ENCODE measurements around the gene VGF. TPM values are rescaled to one million over a fixed set of nuclear protein-coding genes. Genes with fewer than 3 reads are reported as not detected.

Gene VGF
- total RNA-seq, 8 experiments from 2014 or later = 0.36 to 101 (median 13.7) TPM

GRCh38 chr7:101179713-101180112 is 14.3 kb upstream of the VGF start:
- Histone ChIP-seq H3K27ac (peak overlapping the region in 1 of 2 donors; percentile 61), H3K4me1 (replicated peaks in 1 of 2) (peaks cover 3 to 10% of the 10 kb centered on the region in 2 donors), H3K4me3 (peak overlapping the region; percentile 38 to 51 (median 42))
- ATAC-seq (replicated peaks in 6 of 8) = peak in 5 of 8 experiments; percentile 2 to 48 (median 29)
- in situ Hi-C loops (cut with MboI; ENCODE audit: low pct_unique_long_range_greater_than_20kb in 2 of 9, low sequenced_read_pairs in 9 of 9, unreplicated experiment in 9 of 9) = loop anchor here in 1 of 9 experiments (25.0 kb wide), 1 partner anchor 292 kb away; the partner anchor contains the start of genes ACHE, SRRT and UFSP1
- no CpG with 5 or more reads among the region's 27 CpGs for WGBS, 10 experiments

- Histone ChIP-seq H3K4me1 (replicated peaks in 1 of 2) (peaks cover 3 to 10% of the 10 kb centered on the region in 2 donors), H3K4me3 (peak overlapping the region; percentile 38 to 51 (median 42)), H3K27ac (peak overlapping the region; percentile 25 to 61)
- in situ Hi-C loops (cut with MboI; ENCODE audit: low pct_unique_long_range_greater_than_20kb in 2 of 9, low sequenced_read_pairs in 9 of 9, unreplicated experiment in 9 of 9) = loop anchor here in 1 of 9 experiments (25.0 kb wide), 1 partner anchor 292 kb away; the partner anchor contains the start of genes ACHE, SRRT and UFSP1
- WGBS, 10 experiments = 0% methylated on average over 2 to 4 of the region's 20 CpGs; no CpG with 5 or more reads in 7 of the 10 experiments
- ATAC-seq (replicated peaks in 6 of 8) = peak in 6 of 8 experiments; percentile 10 to 52 (median 34)
These were observed 13.7 kb upstream of the VGF start for GRCh38 chr7:101179117-101179516.

- H3K27ac ChIP-seq = no peak overlapping the region
- WGBS, 10 experiments = 20 to 100% methylated on average over 1 of the region's 2 CpGs; no CpG with 5 or more reads in 8 of the 10 experiments
- in situ Hi-C loops (cut with MboI; ENCODE audit: low pct_unique_long_range_greater_than_20kb in 2 of 9, low sequenced_read_pairs in 9 of 9, unreplicated experiment in 9 of 9) = loop anchor here in 1 of 9 experiments (25.0 kb wide), 1 partner anchor 290 kb away; the partner anchor contains the start of genes ACHE, SRRT and UFSP1
These were observed 12.3 kb upstream of the VGF start for GRCh38 chr7:101177644-101178043.

GRCh38 chr7:101175664-101176063 is 10.3 kb upstream of the VGF start:
- in situ Hi-C loops (cut with MboI; ENCODE audit: low pct_unique_long_range_greater_than_20kb in 2 of 9, low sequenced_read_pairs in 9 of 9, unreplicated experiment in 9 of 9) = loop anchor here in 1 of 9 experiments (25.0 kb wide), 1 partner anchor 288 kb away; the partner anchor contains the start of genes ACHE, SRRT and UFSP1
- Histone ChIP-seq H3K27ac (no peak overlapping the region), H3K4me1 (replicated peaks in 1 of 2) (peaks cover 23 to 26% of the 10 kb centered on the region in 2 donors), H3K4me3 (no peak overlapping the region)
- no peak for ATAC-seq (replicated peaks in 6 of 8)
- 7 to 27% (median 22%) methylated on average over 1 to 3 of the region's 3 CpGs; no CpG with 5 or more reads in 6 of the 10 experiments for WGBS, 10 experiments

More at GRCh38 chr7:101177644-101178043, 12.3 kb upstream of the VGF start:
- ATAC-seq (replicated peaks in 6 of 8) = no peak
- no peak overlapping the region for H3K4me3 ChIP-seq
- H3K4me1 ChIP-seq (replicated peaks in 1 of 2) = peaks cover 12 to 23% of the 10 kb centered on the region in 2 donors

DNA sequence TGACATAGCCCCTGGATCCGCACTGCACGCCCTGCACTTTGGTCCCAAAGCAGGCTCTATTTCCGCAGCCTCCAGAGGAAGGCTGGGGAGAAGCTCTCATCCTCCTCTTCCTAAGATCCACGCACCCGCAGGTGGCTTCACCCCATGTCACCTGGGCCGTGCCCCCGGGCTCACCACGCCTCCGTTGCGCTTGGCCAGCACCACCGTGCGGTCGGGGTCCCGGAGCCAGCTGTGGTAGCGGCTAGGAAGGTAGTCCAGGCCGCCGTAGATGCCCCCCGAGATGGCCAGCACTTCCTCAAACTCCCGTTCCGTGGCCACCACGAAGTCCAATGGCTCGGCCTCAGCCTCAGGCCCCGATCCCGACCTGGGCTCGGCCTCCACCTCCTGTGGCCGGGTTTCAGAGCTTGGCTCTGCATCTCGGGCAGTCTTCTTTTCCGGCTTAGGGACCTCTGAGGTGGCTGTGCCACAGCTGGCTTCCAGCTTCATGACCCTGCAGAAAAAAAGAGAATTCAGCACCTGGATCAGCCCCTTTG is 9.0 kb upstream of the VGF start:
- 0 to 30% (median 20%) methylated on average over 1 to 22 of the region's 28 CpGs; no CpG with 5 or more reads in 3 of the 10 experiments for WGBS, 10 experiments
- H3K4me1 ChIP-seq (replicated peaks in 1 of 2) = peaks cover 28% of the 10 kb centered on the region in 2 donors
- no peak for ATAC-seq (replicated peaks in 6 of 8)
- in situ Hi-C loops (cut with MboI; ENCODE audit: low pct_unique_long_range_greater_than_20kb in 2 of 9, low sequenced_read_pairs in 9 of 9, unreplicated experiment in 9 of 9) = no loop called here
- H3K4me3 ChIP-seq = no peak overlapping the region
- H3K27ac ChIP-seq = no peak overlapping the region

GRCh38 chr7:101173752-101174244 is 8.4 kb upstream of the VGF start:
- in situ Hi-C loops (cut with MboI; ENCODE audit: low pct_unique_long_range_greater_than_20kb in 2 of 9, low sequenced_read_pairs in 9 of 9, unreplicated experiment in 9 of 9) = no loop called here
- Histone ChIP-seq H3K27ac (no peak overlapping the region), H3K4me1 (replicated peaks in 1 of 2) (peaks cover 34% of the 10 kb centered on the region in 2 donors), H3K4me3 (peak overlapping the region in 2 of 5 donors; percentile 19 to 28)
- ATAC-seq (replicated peaks in 6 of 8) = peak in 3 of 8 experiments; percentile 10 to 60 (median 11)
- 20 to 33% (median 26%) methylated on average over 2 to 9 of the region's 16 CpGs; no CpG with 5 or more reads in 6 of the 10 experiments for WGBS, 10 experiments

DNA sequence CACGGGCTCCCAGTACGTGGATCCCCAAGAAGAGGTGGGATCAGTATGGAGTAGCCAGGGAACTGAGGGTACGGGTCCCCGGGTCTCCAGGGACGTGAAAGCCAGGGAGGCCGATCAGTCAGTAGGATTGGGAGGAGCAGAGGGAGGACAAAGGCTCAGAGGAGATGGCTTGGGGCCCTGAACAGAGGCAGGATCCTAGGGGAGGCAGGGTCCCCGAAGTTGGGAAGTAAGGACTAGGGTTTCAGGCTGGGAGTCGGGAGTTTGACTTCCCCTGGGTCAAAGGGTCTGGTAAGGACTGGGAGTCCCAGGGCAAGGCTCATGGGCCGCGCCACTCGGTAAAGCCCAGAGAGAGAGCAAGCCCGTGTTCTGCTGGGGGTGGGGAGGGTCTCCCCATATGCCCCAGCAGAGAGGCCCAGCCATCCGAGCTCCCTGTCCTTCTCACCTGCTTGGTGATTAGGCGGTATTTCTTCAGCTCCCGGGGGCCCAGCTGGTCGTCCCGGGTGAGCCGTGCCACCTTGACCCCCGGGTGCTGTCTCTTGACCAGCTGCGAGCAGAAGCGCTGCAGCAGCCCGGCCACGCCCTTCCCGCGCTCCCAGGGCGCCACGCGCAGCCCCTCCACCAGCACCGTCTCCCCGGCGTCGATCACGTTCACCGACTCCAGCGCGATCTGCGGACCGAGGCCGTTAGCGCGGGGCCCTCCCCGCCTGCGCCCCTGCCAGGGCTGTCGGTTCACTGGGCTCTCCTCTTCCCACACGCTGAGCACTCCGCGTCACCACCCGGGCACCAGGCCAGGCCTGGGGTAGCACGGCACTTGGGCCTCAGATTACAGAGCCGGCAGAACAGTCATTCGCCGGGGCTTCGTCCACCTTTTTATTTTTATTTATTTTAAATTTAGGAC is 7.7 kb upstream of the VGF start:
- H3K4me1 ChIP-seq (replicated peaks in 1 of 2) = peaks cover 34 to 37% of the 10 kb centered on the region in 2 donors
- H3K4me3 ChIP-seq = peak overlapping the region in 4 of 5 donors; percentile 4 to 28 (median 20)
- no peak overlapping the region for H3K27ac ChIP-seq
- in situ Hi-C loops (cut with MboI; ENCODE audit: low pct_unique_long_range_greater_than_20kb in 2 of 9, low sequenced_read_pairs in 9 of 9, unreplicated experiment in 9 of 9) = no loop called here
- 0 to 80% (median 6%) methylated on average over 1 to 15 of the region's 53 CpGs; no CpG with 5 or more reads in 5 of the 10 experiments for WGBS, 10 experiments
- ATAC-seq (replicated peaks in 6 of 8) = peak; percentile 3 to 78 (median 15)

GRCh38 chr7:101172005-101172853 is 6.9 kb upstream of the VGF start:
- Histone ChIP-seq H3K4me1 (replicated peaks in 1 of 2) (peaks cover 38 to 46% of the 10 kb centered on the region in 2 donors), H3K27ac (no peak overlapping the region), H3K4me3 (peak overlapping the region; percentile 4 to 28 (median 19))
- WGBS, 10 experiments = 0 to 7% (median 0%) methylated on average over 1 to 27 of the region's 79 CpGs; no CpG with 5 or more reads in 6 of the 10 experiments
- in situ Hi-C loops (cut with MboI; ENCODE audit: low pct_unique_long_range_greater_than_20kb in 2 of 9, low sequenced_read_pairs in 9 of 9, unreplicated experiment in 9 of 9) = no loop called here
- ATAC-seq (replicated peaks in 6 of 8) = peak in 5 of 8 experiments; percentile 16 to 51 (median 36)

GRCh38 chr7:101171442-101171837 is 6.1 kb upstream of the VGF start:
- 0 to 4% (median 0%) methylated on average over 2 to 11 of the region's 13 CpGs; no CpG with 5 or more reads in 4 of the 10 experiments for WGBS, 10 experiments
- Histone ChIP-seq H3K4me1 (replicated peaks in 1 of 2) (peaks cover 43 to 48% of the 10 kb centered on the region in 2 donors), H3K27ac (no peak overlapping the region), H3K4me3 (peak overlapping the region in 2 of 5 donors; percentile 19 to 28)
- in situ Hi-C loops (cut with MboI; ENCODE audit: low pct_unique_long_range_greater_than_20kb in 2 of 9, low sequenced_read_pairs in 9 of 9, unreplicated experiment in 9 of 9) = no loop called here
- ATAC-seq (replicated peaks in 6 of 8) = no peak

GRCh38 chr7:101170617-101171441 is 5.5 kb upstream of the VGF start:
- WGBS, 10 experiments = 0 to 33% (median 3%) methylated on average over 1 to 11 of the region's 17 CpGs; no CpG with 5 or more reads in 1 of the 10 experiments
- Histone ChIP-seq H3K4me1 (replicated peaks in 1 of 2) (peaks cover 47 to 51% of the 10 kb centered on the region in 2 donors), H3K4me3 (peak overlapping the region in 1 of 5 donors; percentile 28), H3K27ac (no peak overlapping the region)
- in situ Hi-C loops (cut with MboI; ENCODE audit: low pct_unique_long_range_greater_than_20kb in 2 of 9, low sequenced_read_pairs in 9 of 9, unreplicated experiment in 9 of 9) = no loop called here
- ATAC-seq (replicated peaks in 6 of 8) = no peak

DNA sequence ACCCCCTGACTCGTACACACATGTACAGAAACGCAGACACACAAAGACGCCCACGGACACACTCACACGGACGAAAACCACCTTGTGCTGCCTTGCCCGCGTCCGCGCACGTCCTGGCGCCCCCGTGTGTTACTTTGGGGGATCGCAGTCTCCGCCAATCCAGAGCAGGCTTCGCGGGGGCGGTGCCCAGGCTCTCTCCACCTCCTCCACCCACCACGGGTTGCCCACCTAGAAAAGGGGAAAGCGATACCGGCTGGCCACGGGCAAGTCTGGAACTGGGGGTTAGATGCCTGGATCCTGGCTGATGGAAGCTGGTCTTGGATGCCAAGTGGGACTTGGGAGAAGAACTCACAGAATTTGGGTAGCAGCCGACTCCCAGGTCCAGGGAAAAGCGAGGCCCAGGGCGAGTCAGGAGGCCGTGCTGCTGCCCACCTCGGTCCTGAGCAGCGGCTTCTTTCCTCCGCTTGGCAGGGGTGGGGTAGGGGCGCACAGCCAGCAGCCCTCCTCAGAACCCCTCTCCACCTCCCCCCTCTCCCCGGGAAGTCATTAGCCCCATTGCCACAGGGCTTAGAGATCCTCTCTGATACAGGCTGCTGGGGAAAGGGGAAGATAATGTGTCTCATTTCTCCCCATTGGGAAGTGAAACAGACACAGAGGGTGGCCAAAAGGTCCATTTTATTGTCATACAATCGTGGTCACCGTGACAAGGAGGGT is 4.6 kb upstream of the VGF start:
- peak; percentile 6 to 59 (median 13) for ATAC-seq (replicated peaks in 6 of 8)

More for the DNA sequence above, 4.6 kb upstream of the VGF start:
- H3K27ac ChIP-seq = peak overlapping the region in 1 of 2 donors; percentile 66
- WGBS, 10 experiments = 0 to 2% (median 0%) methylated on average over 1 to 15 of the region's 33 CpGs; no CpG with 5 or more reads in 5 of the 10 experiments
- peak overlapping the region; percentile 27 to 85 (median 47) for H3K4me3 ChIP-seq
- in situ Hi-C loops (cut with MboI; ENCODE audit: low pct_unique_long_range_greater_than_20kb in 2 of 9, low sequenced_read_pairs in 9 of 9, unreplicated experiment in 9 of 9) = no loop called here
- peaks cover 49 to 51% of the 10 kb centered on the region in 2 donors for H3K4me1 ChIP-seq (replicated peaks in 1 of 2)

Data from motor neuron (in vitro differentiated cells).